Fibroblast of pulmonary artery (primary cell): ENCODE data around the gene GPATCH8.
A peak's percentile ranks its signal among the peaks of the same experiment; 100 is the strongest.
"Not testable (repeated sequence)": the region's sequence is repeated elsewhere in the genome, so short reads cannot be mapped to it uniquely, and the experiment has no call there.

ENCODE experiments used
- DNase-seq: peaks from one replicate; pipeline ENCODE4 v3.0.0-alpha.2; 2010; ENCODE audit warnings: low read depth
- H3K4me3 ChIP-seq: replicated peaks from 2 replicates; pipeline ENCODE4 v1.5.1; 2011; ENCODE audit warnings: low read depth, mild to moderate bottlenecking, control low read depth, low read length, moderate library complexity
- CTCF ChIP-seq: IDR thresholded peaks from 2 replicates; pipeline ENCODE4 v1.5.1; 2011; ENCODE audit warnings: mild to moderate bottlenecking, control low read depth, low read length, inconsistent platforms; ENCODE audit errors: missing control alignments

The GPATCH8 gene

GRCh38 chr17:44543905-44544523 lies 40.8 kb upstream of the GPATCH8 start:
- no peak for TF ChIP-seq CTCF
- no peak overlapping the region for H3K4me3 ChIP-seq
- DNase-seq: no peak

GRCh38 chr17:44543213-44543904 lies 40.2 kb upstream of the GPATCH8 start:
- no peak overlapping the region for H3K4me3 ChIP-seq
- peak; percentile 72 for DNase-seq
- TF ChIP-seq CTCF: no peak

- no peak overlapping the region for H3K4me3 ChIP-seq
- no peak for TF ChIP-seq CTCF
- no peak for DNase-seq
Measured at GRCh38 chr17:44541884-44542581, 38.8 kb upstream of the GPATCH8 start.

GRCh38 chr17:44540246-44541084 lies 37.3 kb upstream of the GPATCH8 start:
- no peak overlapping the region for H3K4me3 ChIP-seq

GRCh38 chr17:44539673-44540072 lies 36.5 kb upstream of the GPATCH8 start:
- no peak for TF ChIP-seq CTCF
- no peak for DNase-seq

More at GRCh38 chr17:44540246-44541084, 37.3 kb upstream of the GPATCH8 start:
- no peak for TF ChIP-seq CTCF
- no peak for DNase-seq

GRCh38 chr17:44537922-44538321 lies 34.7 kb upstream of the GPATCH8 start:
- H3K4me3 ChIP-seq, DNase-seq: not testable (repeated sequence)

More at GRCh38 chr17:44539673-44540072, 36.5 kb upstream of the GPATCH8 start:
- no peak overlapping the region for H3K4me3 ChIP-seq
